ENCODE measurements around the gene KDM7A. TPM values are rescaled to one million over a fixed set of nuclear protein-coding genes. Genes with fewer than 3 reads are reported as not detected.

KDM7A gene
- total and polyA plus RNA-seq, 2 of the 8 experiments (the other 6 are each of a cell fraction or from before 2014, with no cell fraction given) = 2.2 to 12.5 TPM

GRCh38 chr7:140049339-140050024 lies 127.3 kb downstream of the KDM7A start (continued):
- no peak for TF ChIP-seq CHD7 (IDR thresholded peaks at IDR 0.05; ENCODE audit: insufficient replicate concordance, low read length)
- TF ChIP-seq GABPA (IDR thresholded peaks at IDR 0.05; ENCODE audit: borderline replicate concordance, insufficient read depth, low read length) = no peak
- TF ChIP-seq NRF1 (IDR thresholded peaks at IDR 0.05; ENCODE audit: low read depth, low read length) = no peak
- no peak for TF ChIP-seq CBX8 (IDR thresholded peaks at IDR 0.05; ENCODE audit: borderline replicate concordance, low read depth, low read length)
- TF ChIP-seq, protein P1, sequence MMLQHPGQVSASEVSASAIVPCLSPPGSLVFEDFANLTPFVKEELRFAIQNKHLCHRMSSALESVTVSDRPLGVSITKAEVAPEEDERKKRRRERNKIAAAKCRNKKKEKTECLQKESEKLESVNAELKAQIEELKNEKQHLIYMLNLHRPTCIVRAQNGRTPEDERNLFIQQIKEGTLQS (IDR thresholded peaks at IDR 0.05; ENCODE audit: insufficient read depth, low read depth, low read length) = no peak
- no peak for TF ChIP-seq KDM5A (IDR thresholded peaks at IDR 0.05; ENCODE audit: low read length)
- TF ChIP-seq CBX5 (IDR thresholded peaks at IDR 0.05; ENCODE audit: low read depth, low read length) = no peak
- no peak for TF ChIP-seq GTF2F1 (IDR thresholded peaks at IDR 0.05; ENCODE audit: borderline replicate concordance, low read depth, low read length)
- TF ChIP-seq RXRA (IDR thresholded peaks at IDR 0.05; ENCODE audit: insufficient read depth, low read depth, low read length) = no peak
